GM10248 (cell line): ENCODE measurements around the gene GATAD2A.
A peak's percentile ranks its signal among the peaks of the same experiment; 100 is the strongest.

Experiments used
- CTCF ChIA-PET: fragments of 300-600 bp; sonication (Branson Sonifier 250); formaldehyde crosslinking; extraction: SDS; loops from one replicate; lab custom pipeline; 2021; ENCODE audit warnings: antibody characterized with exemption; lab: Yijun Ruan, JAX
- POLR2A ChIA-PET: fragments of 350-650 bp; sonication (Branson Sonifier 250); formaldehyde crosslinking; extraction: SDS; loops from one replicate; lab custom pipeline; 2020; ENCODE audit warnings: antibody characterized with exemption; lab: Yijun Ruan, JAX
- DNase-seq: peaks from one replicate; pipeline ENCODE4 v3.0.0; 2012; ENCODE audit errors: extremely low spot score
- TF ChIP-seq, protein P1 (sequence below): IDR thresholded peaks from 2 replicates; pipeline ENCODE4 v1.5.1; 2012; ENCODE audit warnings: mild to moderate bottlenecking, low read depth; ENCODE audit errors: extremely low read depth, missing control alignments, control extremely low read depth

The GATAD2A gene

DNA sequence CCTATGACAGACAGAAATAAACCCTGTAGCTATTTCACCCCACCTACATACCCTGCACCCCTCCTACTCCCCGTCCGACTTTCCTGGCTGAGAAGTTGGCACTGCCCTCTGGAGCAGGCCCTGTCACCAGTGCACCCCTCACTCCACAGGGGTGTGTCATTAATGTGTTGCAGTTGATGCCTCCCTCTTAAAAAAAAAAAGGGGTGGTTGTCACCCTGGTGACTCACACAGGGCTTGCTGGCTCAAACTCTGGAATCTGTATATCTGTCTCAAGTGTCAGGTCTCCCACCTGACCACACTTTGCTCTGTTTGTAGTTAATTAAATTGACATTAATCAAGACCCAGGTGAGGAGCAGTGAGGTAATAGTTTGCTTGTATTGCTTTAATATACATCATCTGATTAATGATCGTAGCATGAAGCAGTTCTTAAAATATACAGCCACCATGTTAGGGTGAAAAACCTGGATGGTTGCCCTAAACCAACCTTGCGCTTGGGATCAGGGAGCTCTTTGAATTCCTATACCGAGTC is 2.0 kb upstream of the GATAD2A start:
- DNase-seq = no peak
- TF ChIP-seq, protein P1, sequence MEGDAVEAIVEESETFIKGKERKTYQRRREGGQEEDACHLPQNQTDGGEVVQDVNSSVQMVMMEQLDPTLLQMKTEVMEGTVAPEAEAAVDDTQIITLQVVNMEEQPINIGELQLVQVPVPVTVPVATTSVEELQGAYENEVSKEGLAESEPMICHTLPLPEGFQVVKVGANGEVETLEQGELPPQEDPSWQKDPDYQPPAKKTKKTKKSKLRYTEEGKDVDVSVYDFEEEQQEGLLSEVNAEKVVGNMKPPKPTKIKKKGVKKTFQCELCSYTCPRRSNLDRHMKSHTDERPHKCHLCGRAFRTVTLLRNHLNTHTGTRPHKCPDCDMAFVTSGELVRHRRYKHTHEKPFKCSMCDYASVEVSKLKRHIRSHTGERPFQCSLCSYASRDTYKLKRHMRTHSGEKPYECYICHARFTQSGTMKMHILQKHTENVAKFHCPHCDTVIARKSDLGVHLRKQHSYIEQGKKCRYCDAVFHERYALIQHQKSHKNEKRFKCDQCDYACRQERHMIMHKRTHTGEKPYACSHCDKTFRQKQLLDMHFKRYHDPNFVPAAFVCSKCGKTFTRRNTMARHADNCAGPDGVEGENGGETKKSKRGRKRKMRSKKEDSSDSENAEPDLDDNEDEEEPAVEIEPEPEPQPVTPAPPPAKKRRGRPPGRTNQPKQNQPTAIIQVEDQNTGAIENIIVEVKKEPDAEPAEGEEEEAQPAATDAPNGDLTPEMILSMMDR = no peak
- CTCF ChIA-PET = interaction anchor here (0.9 to 6.1 kb wide), 3 partner anchors 14 to 87 kb away, joined by 3 to 21 read pairs (median 3); no protein-coding TSS in a partner anchor
- POLR2A ChIA-PET = no interaction called here

DNA sequence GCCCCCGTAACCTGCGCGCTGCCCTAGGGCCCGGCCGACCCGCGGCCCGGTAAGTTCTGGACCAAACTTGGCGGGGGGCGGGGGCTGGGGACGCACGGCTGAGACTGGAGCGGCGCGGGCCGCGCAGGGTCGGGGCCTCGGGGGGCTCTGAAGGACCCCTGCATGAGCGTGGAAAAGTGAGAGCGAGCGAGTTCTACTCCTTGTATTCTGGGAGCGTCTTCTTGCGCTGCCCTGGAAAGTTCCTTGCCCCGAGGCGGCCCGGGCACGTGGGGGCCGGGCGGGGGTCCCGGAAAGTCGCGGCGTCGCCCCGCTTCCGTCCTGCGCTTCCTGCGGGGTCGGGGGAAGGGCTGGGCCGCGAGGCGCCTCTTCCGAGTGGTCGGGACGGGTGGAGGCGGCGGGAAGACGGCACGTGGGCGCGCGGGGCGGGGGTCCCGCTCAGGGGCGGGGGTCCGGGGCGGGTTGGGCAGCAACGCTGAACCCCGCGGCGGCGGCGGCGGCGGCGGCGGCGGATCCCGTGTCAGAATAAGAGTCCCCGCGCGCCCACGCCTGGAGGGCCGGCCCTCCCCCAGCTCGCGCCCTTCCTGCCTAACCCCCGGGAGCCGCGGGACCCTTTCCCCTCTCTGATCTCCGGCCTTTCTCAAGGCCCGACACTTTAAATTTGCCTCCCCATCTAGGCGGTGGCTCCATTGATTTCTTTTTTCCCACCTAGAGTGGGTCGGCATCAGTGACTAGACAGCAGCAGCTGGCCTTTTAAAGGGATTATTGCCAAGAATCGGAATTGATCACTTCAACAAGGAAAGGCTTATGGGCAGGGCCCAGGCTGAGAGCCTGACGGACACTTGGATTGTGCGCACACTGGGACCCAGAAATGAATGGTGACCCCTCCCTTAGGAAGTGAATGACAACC is 749 bp downstream of the GATAD2A start:
- ChIA-PET POLR2A (interaction anchor here (0.7 to 1.6 kb wide), 4 partner anchors 12 to 85 kb away, joined by 3 to 5 read pairs (median 4); no protein-coding TSS in a partner anchor), CTCF (interaction anchor here (0.6 to 4.0 kb wide), 17 partner anchors 10 to 123 kb away, joined by 3 to 44 read pairs (median 5); partner anchors contain the start of gene YJEFN3)
- DNase-seq = peak; percentile 52
- TF ChIP-seq, protein P1 = no peak

DNA sequence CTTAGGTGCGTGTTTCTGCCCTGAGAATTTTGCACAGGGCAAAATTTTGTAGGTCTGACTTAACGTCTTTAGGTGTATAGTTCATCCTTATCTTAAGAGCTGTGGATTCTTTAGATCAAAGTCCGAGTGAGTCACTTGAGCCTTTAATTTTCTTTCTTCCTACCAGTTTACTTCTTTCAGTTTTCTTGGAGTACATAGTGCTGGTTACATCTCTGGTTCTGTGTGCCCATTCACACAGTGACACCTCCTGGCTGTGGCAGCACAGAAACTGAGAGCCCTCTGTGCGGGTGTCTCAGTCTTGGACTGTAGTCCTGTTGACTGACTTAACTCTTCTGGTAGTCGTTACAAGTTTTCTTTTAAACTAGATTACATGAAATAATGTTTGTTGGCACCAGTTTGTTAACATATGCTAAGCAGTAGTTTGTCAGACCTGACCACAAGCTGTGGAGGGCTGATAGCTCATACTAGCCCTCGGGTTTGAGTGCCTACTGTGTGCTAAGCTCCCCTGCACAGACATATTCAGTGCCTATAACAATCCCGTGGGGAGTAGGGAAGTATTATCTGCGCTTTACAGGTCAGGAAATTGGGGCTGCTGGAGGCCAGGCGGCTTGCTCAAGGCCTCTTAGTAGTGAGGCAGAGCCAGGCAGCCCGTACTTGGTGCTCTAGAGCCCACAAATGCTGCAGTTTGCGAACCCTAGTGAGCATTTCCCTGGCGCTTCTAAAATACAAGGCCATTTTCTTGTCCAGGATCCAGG is 1.6 kb downstream of the GATAD2A start:
- ChIA-PET POLR2A (interaction anchor here (0.6 to 0.7 kb wide), 2 partner anchors 11 to 13 kb away, joined by 3 to 5 read pairs; no protein-coding TSS in a partner anchor), CTCF (interaction anchor here (1.4 to 4.0 kb wide), 4 partner anchors 10 to 83 kb away, joined by 3 to 44 read pairs (median 7); no protein-coding TSS in a partner anchor)
- TF ChIP-seq, protein P1 = peak; percentile 33
- no peak for DNase-seq

DNA sequence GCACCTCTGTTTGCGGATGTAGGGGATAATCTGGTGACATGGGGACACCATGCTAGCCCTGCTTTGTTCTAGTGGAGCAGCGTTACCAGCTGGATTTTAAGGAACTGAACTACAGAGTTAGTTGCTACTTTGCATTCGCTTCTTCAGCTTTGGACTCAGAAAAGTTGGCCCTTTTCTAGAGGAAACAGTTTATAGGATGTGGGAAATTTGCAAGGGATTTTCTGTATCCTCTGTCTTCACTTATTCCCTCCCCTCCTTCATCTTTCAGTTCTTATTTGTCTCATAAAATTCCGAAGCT is 2.1 kb downstream of the GATAD2A start:
- TF ChIP-seq, protein P1 = no peak
- CTCF ChIA-PET = interaction anchor here (1.4 to 4.0 kb wide), 3 partner anchors 9 to 82 kb away, joined by 3 to 44 read pairs (median 6); no protein-coding TSS in a partner anchor
- no peak for DNase-seq
- POLR2A ChIA-PET = interaction anchor here (0.6 kb wide), 1 partner anchor 12 kb away, joined by 5 read pairs; no protein-coding TSS in a partner anchor

DNA sequence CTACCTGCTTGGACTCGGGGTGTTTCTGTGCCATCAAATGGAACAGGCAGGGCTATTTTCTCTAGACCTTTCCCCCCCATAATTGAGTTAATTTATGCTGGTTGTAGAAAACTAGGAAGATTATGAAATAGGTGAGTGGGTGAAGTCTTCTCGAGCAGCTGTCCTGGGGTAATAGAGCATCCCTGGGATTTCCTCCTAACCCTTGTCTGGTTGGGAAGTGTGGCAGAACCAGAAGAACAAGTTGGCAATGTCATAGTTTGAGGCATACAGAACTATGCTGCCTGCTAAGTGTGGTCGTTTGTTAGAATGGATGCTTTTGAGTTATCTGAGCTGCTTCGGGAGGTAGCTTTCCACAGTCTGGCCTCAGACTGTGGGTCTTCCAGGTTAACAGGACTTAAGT is 3.7 kb downstream of the GATAD2A start:
- DNase-seq = no peak
- TF ChIP-seq, protein P1 = no peak
- ChIA-PET CTCF (no interaction called here), POLR2A (no interaction called here)
